Neural cell (in vitro differentiated cells): ENCODE data around the gene P2RX6. TPM values are rescaled to one million over a fixed set of nuclear protein-coding genes. Genes with fewer than 3 reads are reported as not detected.
"Not testable (repeated sequence)": the region's sequence is repeated elsewhere in the genome, so short reads cannot be mapped to it uniquely, and the experiment has no call there.

Source experiments
- H2AFZ ChIP-seq: fragments of 200-600, 300-800 bp; sonication (generic), shearing (Covaris generic); 2 replicates; pipeline ENCODE4 v1.6.0; 2014; ENCODE audit warnings: low read depth, mild to moderate bottlenecking, antibody characterized with exemption, low read length, moderate library complexity
- H3F3A ChIP-seq: fragments of 200-600 bp; shearing (Covaris generic); 2 replicates; pipeline ENCODE4 v1.6.1; 2016; ENCODE audit warnings: mild to moderate bottlenecking, moderate library complexity, mixed read lengths, antibody characterized with exemption, low read length; ENCODE audit not compliant: insufficient read depth, poor library complexity, severe bottlenecking
- H3K27ac ChIP-seq: fragments of 200-600, 300-800 bp; sonication (generic), shearing (Covaris generic); 2 replicates; pipeline ENCODE4 v1.5.1; 2014; ENCODE audit warnings: mild to moderate bottlenecking, low read length, moderate library complexity
- H3K27me3 ChIP-seq: fragments of 300-800, 200-600 bp; sonication (generic), shearing (Covaris generic); 2 replicates; pipeline ENCODE4 v1.6.0; 2014; ENCODE audit warnings: mild to moderate bottlenecking, low read depth, low read length, moderate library complexity; ENCODE audit not compliant: insufficient read depth
- H3K36me3 ChIP-seq: fragments of 300-800, 200-600 bp; sonication (generic), shearing (Covaris generic); 2 replicates; pipeline ENCODE4 v1.5.1; 2014; ENCODE audit warnings: mild to moderate bottlenecking, antibody characterized with exemption, low read length, moderate library complexity; ENCODE audit not compliant: insufficient read depth
- H3K4me2 ChIP-seq: fragments of 300-800, 200-600 bp; sonication (generic), shearing (Covaris generic); 2 replicates; pipeline ENCODE4 v1.6.0; 2014; ENCODE audit warnings: mild to moderate bottlenecking, low read length
- H3K4me3 ChIP-seq: fragments of 300-800, 200-600 bp; sonication (generic), shearing (Covaris generic); 2 replicates; pipeline ENCODE4 v1.5.1; 2014; ENCODE audit warnings: mild to moderate bottlenecking, low read length, moderate library complexity
- H3K79me2 ChIP-seq: fragments of 200-600 bp; shearing (Covaris generic); replicated peaks from 2 replicates; pipeline ENCODE4 v1.6.0; 2014; ENCODE audit warnings: mild to moderate bottlenecking, low read length, moderate library complexity; ENCODE audit not compliant: insufficient read depth
- H3K9ac ChIP-seq: fragments of 300-800, 200-600 bp; sonication (generic), shearing (Covaris generic); 2 replicates; pipeline ENCODE4 v1.6.1; 2016; ENCODE audit warnings: mild to moderate bottlenecking, low read length, mixed read lengths
- H3K9me2 ChIP-seq: fragments of 200-600 bp; shearing (Covaris generic); 2 replicates; pipeline ENCODE4 v1.6.1; 2016; ENCODE audit warnings: mild to moderate bottlenecking, low read length, mixed read lengths; ENCODE audit not compliant: insufficient read depth
- H3K9me3 ChIP-seq: fragments of 200-600, 300-800 bp; sonication (generic), shearing (Covaris generic); 2 replicates; pipeline ENCODE4 v1.6.1; 2016; ENCODE audit warnings: mild to moderate bottlenecking, mixed run types, low read length, moderate library complexity, mixed read lengths
- H4K20me1 ChIP-seq: fragments of 200-600 bp; shearing (Covaris generic); 2 replicates; pipeline ENCODE4 v1.6.1; 2016; ENCODE audit warnings: mild to moderate bottlenecking, mixed run types; ENCODE audit not compliant: insufficient read depth
- CTCF ChIP-seq: fragments of 450-650 bp; IDR thresholded peaks from 2 replicates; pipeline ENCODE4 v1.5.1; 2014; ENCODE audit warnings: antibody characterized with exemption, mild to moderate bottlenecking, moderate library complexity; ENCODE audit not compliant: poor library complexity, severe bottlenecking
- EP300 ChIP-seq: fragments of 450-650 bp; conservative IDR thresholded peaks from 2 replicates; pipeline ENCODE4 v1.6.1; 2014; ENCODE audit warnings: antibody characterized with exemption, mild to moderate bottlenecking, moderate library complexity; ENCODE audit not compliant: poor library complexity, severe bottlenecking
- EZH2 ChIP-seq: fragments of 200-600, 300-800 bp; shearing (Covaris generic), sonication (generic); IDR thresholded peaks from 2 replicates; pipeline ENCODE4 v1.6.1; 2014; ENCODE audit warnings: antibody characterized with exemption, low read length, borderline replicate concordance, mild to moderate bottlenecking; ENCODE audit not compliant: insufficient read depth, poor library complexity, severe bottlenecking
- MXI1 ChIP-seq: fragments of 450-650 bp; conservative IDR thresholded peaks from 2 replicates; pipeline ENCODE4 v1.6.1; 2014; ENCODE audit warnings: antibody characterized with exemption, mild to moderate bottlenecking; ENCODE audit not compliant: poor library complexity, severe bottlenecking
- POLR2AphosphoS5 ChIP-seq: IDR thresholded peaks from 2 replicates; pipeline ENCODE4 v1.6.1; 2012
- RAD21 ChIP-seq: fragments of 450-650 bp; conservative IDR thresholded peaks from 2 replicates; pipeline ENCODE4 v1.6.1; 2014; ENCODE audit warnings: antibody characterized with exemption, mild to moderate bottlenecking, moderate library complexity
- REST ChIP-seq: IDR thresholded peaks from 2 replicates; pipeline ENCODE4 v1.6.1; 2012; ENCODE audit warnings: borderline replicate concordance
- SMC3 ChIP-seq: fragments of 450-650 bp; conservative IDR thresholded peaks from 2 replicates; pipeline ENCODE4 v1.6.1; 2014; ENCODE audit warnings: antibody characterized with exemption, mild to moderate bottlenecking, moderate library complexity; ENCODE audit not compliant: poor library complexity
- TAF1 ChIP-seq: IDR thresholded peaks from 2 replicates; pipeline ENCODE4 v1.6.1; 2012; ENCODE audit warnings: low read depth
- polyA plus RNA-seq: library from polyadenylated mRNA; depleted of rRNA; stranded (reverse); fragments of >200 nt; gene quantifications from 2 replicates; pipeline ENCODE4 v1.2.3, GENCODE V29; 2014

Gene P2RX6
- polyA plus RNA-seq, 1 donor from 2014 or later = 0.17 TPM

GRCh38 chr22:21070690-21071615 is 56.0 kb downstream of the P2RX6 start:
- no peak overlapping the region for H3K4me2 ChIP-seq
- H3K9me3 ChIP-seq = no peaks in the 10 kb centered on the region
- no peak overlapping the region for H3K27ac ChIP-seq
- H3K79me2 ChIP-seq = no peaks in the 10 kb centered on the region
- no peak for TF ChIP-seq EP300
- TF ChIP-seq EZH2 = no peak
- no peak for TF ChIP-seq MXI1
- no peak for TF ChIP-seq SMC3
- no peak for TF ChIP-seq POLR2AphosphoS5
- TF ChIP-seq TAF1 = no peak
- no peak for TF ChIP-seq RAD21
- TF ChIP-seq REST = no peak
- no peak for TF ChIP-seq CTCF
- H3K9ac ChIP-seq = no peak overlapping the region
- no peaks in the 10 kb centered on the region for H3F3A ChIP-seq
- H3K9me2 ChIP-seq = no peaks in the 10 kb centered on the region
- no peak overlapping the region for H2AFZ ChIP-seq
- H3K36me3 ChIP-seq = no peaks in the 10 kb centered on the region
- H3K27me3 ChIP-seq = no peaks in the 10 kb centered on the region
- no peaks in the 10 kb centered on the region for H4K20me1 ChIP-seq
- H3K4me3 ChIP-seq = no peak overlapping the region

- not testable (repeated sequence) for H3K79me2 ChIP-seq, H4K20me1 ChIP-seq, H3K27me3 ChIP-seq, H3F3A ChIP-seq, H3K9me3 ChIP-seq, H2AFZ ChIP-seq, H3K27ac ChIP-seq, H3K9ac ChIP-seq, H3K4me3 ChIP-seq, H3K4me2 ChIP-seq, H3K36me3 ChIP-seq, H3K9me2 ChIP-seq
Observed at GRCh38 chr22:21071796-21072195, 56.8 kb downstream of the P2RX6 start.
